Stimulated activated CD8-positive, alpha-beta memory T cell treated with anti-CD3 and anti-CD28 coated beads, Interleukin-15, amount 100 ng/mL, for 1 hour (primary cell): Measurements from ENCODE around the gene UGT2B7.
"Not testable (repeated sequence)": the region's sequence is repeated elsewhere in the genome, so short reads cannot be mapped to it uniquely, and the experiment has no call there.

Source experiments
- DNase-seq: peaks from one replicate; pipeline ENCODE4 v3.0.0-alpha.2; 2020; ENCODE audit warnings: low read depth

UGT2B7 gene

GRCh38 chr4:69096111-69096656, at the start of gene UGT2B7:
Gene UGT2B7, plus strand, starts transcription at chr4:69096474. Its CDS starts 47 bp downstream, at chr4:69096521.
- DNase-seq = no peak

- no peak for DNase-seq
Measured at GRCh38 chr4:69049860-69050259, 46.4 kb upstream of the UGT2B7 start.

DNA sequence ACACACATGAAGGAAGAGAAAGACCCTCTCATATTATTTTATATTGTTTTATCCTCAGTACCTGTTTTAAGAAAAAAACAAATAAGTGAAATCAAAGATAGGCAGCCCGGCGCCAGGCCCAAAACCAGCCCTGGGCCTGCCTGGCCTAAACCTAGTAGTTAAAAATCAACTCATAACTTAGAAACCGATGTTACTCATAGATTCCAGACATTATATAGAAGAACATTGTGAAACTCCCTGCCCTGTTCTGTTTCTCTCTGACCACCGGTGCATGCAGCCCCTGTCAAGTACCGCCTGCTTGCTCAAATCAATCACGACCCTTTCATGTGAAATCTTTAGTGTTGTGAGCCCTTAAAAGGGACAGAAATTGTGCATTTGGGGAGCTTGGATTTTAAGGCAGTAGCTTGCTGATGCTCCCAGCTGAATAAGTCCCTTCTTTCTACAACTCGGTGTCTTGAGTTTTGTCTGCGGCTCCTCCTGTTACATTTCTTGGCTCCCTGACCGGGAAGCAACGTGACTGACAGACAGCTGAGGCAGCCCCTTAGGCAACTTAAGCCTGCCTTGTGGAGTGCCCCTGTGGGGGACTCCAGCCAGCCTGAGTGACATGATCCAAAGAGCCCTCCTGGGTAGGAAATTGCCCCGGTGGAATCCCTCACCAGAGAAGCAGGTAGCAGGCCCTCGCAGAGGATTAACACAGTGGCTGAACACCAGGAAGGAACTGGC, 45.3 kb upstream of the UGT2B7 start:
- not testable (repeated sequence) for DNase-seq

- DNase-seq = no peak
Measured at GRCh38 chr4:69051576-69051943, 44.7 kb upstream of the UGT2B7 start.

- not testable (repeated sequence) for DNase-seq
Measured at GRCh38 chr4:69053309-69053885, 42.9 kb upstream of the UGT2B7 start.

DNA sequence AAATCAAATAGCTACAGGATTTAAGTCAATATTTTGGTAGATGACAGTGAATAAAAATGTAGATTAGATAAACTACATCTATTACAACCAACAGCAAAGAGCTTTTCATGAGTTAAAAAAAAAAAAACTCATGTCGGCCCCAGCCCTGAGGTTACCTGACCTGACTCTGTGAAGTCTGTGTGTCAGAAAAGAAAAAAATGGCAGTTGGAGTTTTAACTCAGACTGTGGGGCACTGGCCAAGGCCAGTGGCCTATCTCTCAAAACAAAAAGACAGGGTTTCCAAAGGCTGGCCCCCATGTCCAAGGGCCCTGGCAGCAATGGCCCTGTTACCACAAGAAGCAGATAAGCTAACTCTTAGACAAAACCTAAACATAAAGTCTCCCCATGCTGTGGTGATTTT, 42.2 kb upstream of the UGT2B7 start:
- DNase-seq = not testable (repeated sequence)

DNA sequence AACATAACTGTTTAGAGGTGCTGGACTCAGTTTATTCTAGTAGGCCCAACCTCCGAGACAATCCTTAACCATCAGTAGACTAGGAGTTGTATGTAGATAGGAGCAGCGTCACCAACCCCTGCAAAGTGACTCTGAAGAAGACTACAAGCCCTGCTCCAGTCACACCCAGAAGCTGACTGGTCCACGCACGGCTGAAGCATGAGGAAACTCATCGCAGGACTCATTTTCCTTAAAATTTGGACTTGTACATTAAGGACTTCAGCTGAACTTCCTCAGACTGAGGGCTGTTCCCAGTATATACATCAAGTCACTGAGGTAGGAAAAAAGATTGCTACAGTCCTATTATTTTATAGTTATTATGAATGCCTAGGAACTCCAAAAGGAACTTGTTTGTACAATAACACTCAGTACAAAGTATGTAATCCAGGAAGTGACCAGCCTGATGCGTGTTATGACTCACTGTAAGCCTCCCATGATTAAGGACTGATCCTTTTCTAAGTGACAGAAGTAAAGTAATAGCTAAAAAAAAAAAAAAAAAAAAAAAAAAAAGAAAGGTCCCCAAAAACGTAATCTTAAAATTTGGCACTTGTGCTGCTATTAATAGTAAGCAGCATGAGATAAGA, 41.6 kb upstream of the UGT2B7 start:
- no peak for DNase-seq

DNA sequence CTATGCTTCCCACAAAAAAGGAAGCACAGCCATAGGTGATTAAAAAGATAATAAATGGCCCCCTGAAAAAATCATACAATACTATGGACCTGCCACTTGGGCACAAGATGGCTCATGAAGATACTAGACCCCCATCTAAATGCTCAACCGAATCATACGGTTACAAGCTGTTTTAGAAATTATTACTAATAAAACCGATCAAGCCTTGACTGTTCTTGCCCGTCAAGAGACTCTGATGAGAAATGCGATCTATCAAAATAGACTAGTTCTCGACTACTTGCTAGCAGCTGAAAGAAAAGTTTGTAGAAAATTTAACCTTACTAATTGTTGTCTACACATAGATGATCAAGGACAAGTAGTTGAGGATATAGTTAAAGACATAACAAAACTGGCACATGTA, 40.1 kb upstream of the UGT2B7 start:
- no peak for DNase-seq

GRCh38 chr4:69056921-69057550, 39.2 kb upstream of the UGT2B7 start:
- no peak for DNase-seq

- no peak for DNase-seq
Measured at GRCh38 chr4:69057620-69058409, 38.5 kb upstream of the UGT2B7 start.

GRCh38 chr4:69058410-69059059, 37.7 kb upstream of the UGT2B7 start:
- DNase-seq = no peak

GRCh38 chr4:69060651-69061308, 35.5 kb upstream of the UGT2B7 start:
- DNase-seq = no peak

DNA sequence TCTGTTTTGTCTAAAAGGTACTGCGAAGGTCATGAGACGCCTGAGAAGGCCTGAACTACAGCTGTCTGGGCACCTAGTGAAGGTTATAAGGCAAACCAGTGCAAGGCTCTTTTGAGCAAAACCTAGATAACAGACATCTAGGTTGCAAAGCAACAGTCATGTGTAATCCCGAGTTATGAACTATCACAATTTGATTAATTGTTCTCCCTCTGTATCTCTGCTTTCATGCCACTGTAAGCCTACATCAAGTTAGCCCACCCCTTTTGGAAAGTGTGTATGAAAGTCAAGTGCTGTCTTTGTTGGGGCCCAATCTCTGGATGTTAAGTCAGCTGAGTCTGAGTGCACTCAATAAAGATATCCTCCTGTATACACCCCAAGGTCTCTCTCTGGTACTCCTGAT, 31.9 kb upstream of the UGT2B7 start:
- DNase-seq = no peak

DNA sequence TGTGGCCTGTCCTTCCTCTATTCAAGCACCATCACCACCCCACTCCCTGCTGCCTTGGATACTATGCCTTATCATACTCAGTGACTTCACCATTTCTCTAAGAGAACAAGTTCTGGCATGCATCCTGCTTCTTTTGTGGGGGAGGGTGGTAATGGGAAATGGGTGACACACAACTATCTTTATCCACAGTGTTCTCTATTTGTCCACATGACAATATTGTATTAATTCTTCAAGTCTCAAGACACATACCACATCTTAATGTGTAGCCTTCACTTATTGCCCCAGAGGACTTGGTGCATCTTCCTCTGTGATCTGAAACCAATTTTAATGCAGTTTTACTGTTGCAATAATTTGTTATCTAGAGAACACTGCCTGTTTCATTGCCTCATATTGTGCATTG, 29.3 kb upstream of the UGT2B7 start:
- DNase-seq = no peak

DNA sequence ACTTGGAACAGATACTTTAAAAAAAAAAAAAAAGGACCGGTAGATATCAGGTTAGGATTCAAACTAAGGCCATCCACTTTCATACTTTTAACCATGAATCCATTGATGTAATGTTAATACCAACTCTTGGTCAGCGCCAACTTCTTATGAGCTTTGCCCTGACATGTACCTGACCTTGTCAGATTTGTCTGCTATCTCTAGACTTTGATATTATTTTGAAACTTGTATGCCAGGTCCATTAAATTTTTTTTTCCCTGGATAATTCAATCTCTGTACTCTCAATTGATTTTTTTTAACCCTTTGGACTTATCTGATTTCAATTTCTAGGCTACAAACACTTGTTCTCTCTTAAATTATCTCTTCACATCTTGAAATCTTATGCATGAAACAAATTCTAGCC, 27.2 kb upstream of the UGT2B7 start:
- no peak for DNase-seq

- DNase-seq = no peak
Measured at GRCh38 chr4:69070590-69070989, 25.7 kb upstream of the UGT2B7 start.

DNA sequence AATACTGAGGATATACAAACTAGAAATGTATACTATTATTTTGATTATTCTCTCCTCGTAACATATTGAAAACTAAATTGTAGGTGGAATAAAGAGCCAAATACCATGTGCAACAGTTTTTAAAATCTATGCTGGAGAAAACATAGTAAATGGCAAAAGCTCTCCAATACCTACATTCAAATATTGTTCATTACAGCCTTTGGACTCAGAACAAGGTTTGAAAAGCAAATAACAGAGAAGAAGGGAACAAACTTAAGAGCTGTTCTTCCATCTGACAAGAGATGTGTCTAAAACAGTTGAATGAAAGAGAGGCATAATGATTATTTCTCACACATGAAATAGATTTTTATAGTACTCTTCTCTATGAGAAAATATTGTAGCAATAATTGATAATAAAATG, 25.0 kb upstream of the UGT2B7 start:
- DNase-seq = no peak

DNA sequence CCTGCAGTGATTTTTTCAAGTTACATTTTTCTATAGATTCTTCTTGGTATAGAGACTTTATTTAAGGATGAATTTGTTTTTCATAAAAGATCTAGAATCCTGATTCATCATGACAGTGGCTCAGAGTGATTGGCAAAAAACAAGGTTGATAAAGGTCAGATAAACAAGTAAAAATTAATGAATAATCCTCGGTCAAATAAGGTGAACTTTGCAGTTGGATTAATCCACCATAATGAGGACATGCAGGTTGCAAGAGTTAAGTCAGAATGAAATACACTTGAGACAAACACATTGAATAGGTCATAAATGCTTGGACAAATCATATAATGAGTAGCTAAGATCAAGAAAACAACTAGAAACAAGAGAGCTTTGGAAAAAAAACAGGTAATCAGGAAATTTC, 22.9 kb upstream of the UGT2B7 start:
- DNase-seq = no peak

GRCh38 chr4:69075061-69075792, 21.0 kb upstream of the UGT2B7 start:
- no peak for DNase-seq

DNA sequence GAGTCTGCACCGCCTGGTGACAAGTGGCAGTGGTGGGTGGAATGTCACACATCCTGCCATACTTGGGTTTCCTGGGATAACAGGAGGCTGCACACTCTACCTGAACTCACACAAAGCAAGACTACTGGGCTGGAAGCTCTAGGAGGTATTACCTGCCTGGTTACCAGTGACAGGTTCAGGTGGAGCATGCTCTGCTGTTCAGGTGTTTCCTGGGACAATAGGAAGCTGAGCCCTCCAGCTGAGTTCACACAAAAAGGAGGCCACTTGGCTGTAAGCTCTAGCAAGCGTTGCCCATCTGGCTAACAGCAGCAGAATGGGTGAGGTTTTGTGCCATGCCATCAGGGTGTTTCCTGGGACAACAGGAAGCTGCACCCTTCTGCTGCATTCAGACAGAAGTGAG, 17.4 kb upstream of the UGT2B7 start:
- no peak for DNase-seq
